ENCODE measurements around the gene SNAPC3.

SNAPC3 gene

GRCh38 chr9:15381491-15381890 is 41.2 kb upstream of the SNAPC3 start:
- Histone ChIP-seq H3K27me3 (ENCODE audit: insufficient read depth, low read depth, severe bottlenecking) (no peaks in the 10 kb centered on the region), H3K36me3 (no peaks in the 10 kb centered on the region), H3K27ac (no peak overlapping the region), H3K9me3 (ENCODE audit: severe bottlenecking) (no peaks in the 10 kb centered on the region), H3K4me3 (ENCODE audit: low read depth, low read length) (no peak overlapping the region)
- DNase-seq, result no peak
- TF ChIP-seq, protein P1, sequence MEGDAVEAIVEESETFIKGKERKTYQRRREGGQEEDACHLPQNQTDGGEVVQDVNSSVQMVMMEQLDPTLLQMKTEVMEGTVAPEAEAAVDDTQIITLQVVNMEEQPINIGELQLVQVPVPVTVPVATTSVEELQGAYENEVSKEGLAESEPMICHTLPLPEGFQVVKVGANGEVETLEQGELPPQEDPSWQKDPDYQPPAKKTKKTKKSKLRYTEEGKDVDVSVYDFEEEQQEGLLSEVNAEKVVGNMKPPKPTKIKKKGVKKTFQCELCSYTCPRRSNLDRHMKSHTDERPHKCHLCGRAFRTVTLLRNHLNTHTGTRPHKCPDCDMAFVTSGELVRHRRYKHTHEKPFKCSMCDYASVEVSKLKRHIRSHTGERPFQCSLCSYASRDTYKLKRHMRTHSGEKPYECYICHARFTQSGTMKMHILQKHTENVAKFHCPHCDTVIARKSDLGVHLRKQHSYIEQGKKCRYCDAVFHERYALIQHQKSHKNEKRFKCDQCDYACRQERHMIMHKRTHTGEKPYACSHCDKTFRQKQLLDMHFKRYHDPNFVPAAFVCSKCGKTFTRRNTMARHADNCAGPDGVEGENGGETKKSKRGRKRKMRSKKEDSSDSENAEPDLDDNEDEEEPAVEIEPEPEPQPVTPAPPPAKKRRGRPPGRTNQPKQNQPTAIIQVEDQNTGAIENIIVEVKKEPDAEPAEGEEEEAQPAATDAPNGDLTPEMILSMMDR (IDR thresholded peaks at IDR 0.05; ENCODE audit: low read depth, low read length), result no peak

DNA sequence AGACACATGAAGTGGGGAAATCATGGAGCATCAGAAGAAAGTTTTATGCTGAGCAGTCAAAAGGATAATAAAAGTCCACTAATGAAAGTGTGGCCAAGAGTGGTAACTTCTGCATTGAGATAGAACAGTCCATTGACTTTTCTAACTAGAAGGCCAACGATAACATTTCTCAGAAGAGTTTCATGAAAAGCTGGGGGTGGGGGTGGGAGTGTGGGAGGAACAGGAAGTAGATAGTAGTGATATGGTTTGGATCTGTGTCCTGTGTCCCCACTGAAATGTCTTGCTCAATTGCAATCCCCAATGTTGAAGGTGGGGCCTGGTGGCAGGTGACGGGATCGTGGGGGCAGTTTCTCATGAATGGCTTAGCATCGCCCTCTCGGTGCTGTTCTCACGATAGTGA is 36.2 kb upstream of the SNAPC3 start:
- no peaks in the 10 kb centered on the region for H3K27me3 ChIP-seq (ENCODE audit: insufficient read depth, low read depth, severe bottlenecking)
- no peak overlapping the region for H3K27ac ChIP-seq
- no peaks in the 10 kb centered on the region for H3K9me3 ChIP-seq (ENCODE audit: severe bottlenecking)
- no peaks in the 10 kb centered on the region for H3K36me3 ChIP-seq
- no peak overlapping the region for H3K4me3 ChIP-seq (ENCODE audit: low read depth, low read length)
- TF ChIP-seq, protein P1 (IDR thresholded peaks at IDR 0.05; ENCODE audit: low read depth, low read length), result no peak
- no peak for DNase-seq

DNA sequence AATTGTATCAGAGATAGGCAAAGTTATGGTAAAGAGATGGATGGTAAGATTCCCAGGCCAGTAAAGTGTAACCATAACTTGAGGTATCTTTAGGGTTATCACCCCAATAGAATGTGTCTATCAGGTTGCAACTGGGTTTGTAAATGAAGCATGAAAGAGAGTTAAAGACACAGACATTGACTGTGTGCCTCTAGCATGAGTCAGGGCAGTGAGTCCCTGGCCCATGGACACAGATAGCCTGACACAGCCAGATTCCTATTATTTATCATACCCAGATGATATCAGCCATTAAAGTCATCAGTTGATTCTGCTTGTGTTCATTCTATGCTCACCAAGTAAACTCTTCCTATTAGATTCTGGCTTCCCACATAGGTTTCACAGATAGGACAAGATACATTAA is 33.5 kb upstream of the SNAPC3 start:
- no peaks in the 10 kb centered on the region for H3K9me3 ChIP-seq (ENCODE audit: severe bottlenecking)
- DNase-seq, result no peak
- H3K36me3 ChIP-seq, result no peaks in the 10 kb centered on the region
- no peaks in the 10 kb centered on the region for H3K27me3 ChIP-seq (ENCODE audit: insufficient read depth, low read depth, severe bottlenecking)
- H3K27ac ChIP-seq, result no peak overlapping the region
- TF ChIP-seq, protein P1 (IDR thresholded peaks at IDR 0.05; ENCODE audit: low read depth, low read length), result no peak
- H3K4me3 ChIP-seq (ENCODE audit: low read depth, low read length), result no peak overlapping the region

- H3K4me3 ChIP-seq (ENCODE audit: low read depth, low read length), result no peak overlapping the region
- TF ChIP-seq, protein P1 (IDR thresholded peaks at IDR 0.05; ENCODE audit: low read depth, low read length), result no peak
- H3K27ac ChIP-seq, result no peak overlapping the region
- DNase-seq, result no peak
- no peaks in the 10 kb centered on the region for H3K9me3 ChIP-seq (ENCODE audit: severe bottlenecking)
- no peaks in the 10 kb centered on the region for H3K27me3 ChIP-seq (ENCODE audit: insufficient read depth, low read depth, severe bottlenecking)
- no peaks in the 10 kb centered on the region for H3K36me3 ChIP-seq
Observed at GRCh38 chr9:15389631-15390030, 33.0 kb upstream of the SNAPC3 start.

- no peak for DNase-seq
- H3K4me3 ChIP-seq (ENCODE audit: low read depth, low read length), result no peak overlapping the region
Observed at GRCh38 chr9:15390201-15390600, 32.5 kb upstream of the SNAPC3 start.

DNA sequence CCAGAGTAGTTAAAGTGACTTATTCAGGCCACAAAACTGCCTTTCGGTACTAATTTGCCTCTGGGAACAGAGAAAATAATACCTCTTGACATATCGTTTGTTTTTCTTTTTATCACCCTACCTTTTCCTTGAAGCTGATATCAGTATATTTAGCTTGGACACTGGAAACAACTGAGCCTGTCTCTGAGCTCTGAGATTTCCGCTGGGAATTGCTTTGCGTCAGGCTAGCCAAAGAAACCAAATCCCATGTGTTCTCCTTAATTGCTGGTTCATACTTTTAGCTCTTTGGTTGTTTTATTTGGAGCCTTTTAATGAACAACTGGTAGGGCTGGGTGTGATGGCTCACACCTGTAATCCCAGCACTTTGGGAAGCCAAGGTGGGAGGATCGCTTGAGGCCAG is 30.3 kb upstream of the SNAPC3 start:
- H3K36me3 ChIP-seq, result no peaks in the 10 kb centered on the region
- H3K9me3 ChIP-seq (ENCODE audit: severe bottlenecking), result no peaks in the 10 kb centered on the region
- H3K27me3 ChIP-seq (ENCODE audit: insufficient read depth, low read depth, severe bottlenecking), result no peaks in the 10 kb centered on the region
- DNase-seq, result no peak
- no peak overlapping the region for H3K4me3 ChIP-seq (ENCODE audit: low read depth, low read length)
- TF ChIP-seq, protein P1 (IDR thresholded peaks at IDR 0.05; ENCODE audit: low read depth, low read length), result no peak
- no peak overlapping the region for H3K27ac ChIP-seq

More at GRCh38 chr9:15390201-15390600, 32.5 kb upstream of the SNAPC3 start:
- H3K9me3 ChIP-seq (ENCODE audit: severe bottlenecking), result no peaks in the 10 kb centered on the region
- TF ChIP-seq, protein P1 (IDR thresholded peaks at IDR 0.05; ENCODE audit: low read depth, low read length), result no peak
- H3K27ac ChIP-seq, result no peak overlapping the region
- no peaks in the 10 kb centered on the region for H3K27me3 ChIP-seq (ENCODE audit: insufficient read depth, low read depth, severe bottlenecking)
- no peaks in the 10 kb centered on the region for H3K36me3 ChIP-seq
